PC-9 (cell line): ENCODE data around the gene PTPRA.

Experiments used
- EZH2 ChIP-seq: fragments of 200-600 bp; sonication (generic); IDR thresholded peaks from 2 replicates; pipeline ENCODE4 v1.8.0; 2017; ENCODE audit warnings: antibody characterized with exemption, low read depth
- TF ChIP-seq, protein P1 (sequence below): fragments of 200-600 bp; sonication (generic); conservative IDR thresholded peaks from 2 replicates; pipeline ENCODE4 v1.6.1; 2017; ENCODE audit warnings: mixed run types, antibody characterized with exemption, mild to moderate bottlenecking, moderate library complexity

- TF ChIP-seq, protein P1, sequence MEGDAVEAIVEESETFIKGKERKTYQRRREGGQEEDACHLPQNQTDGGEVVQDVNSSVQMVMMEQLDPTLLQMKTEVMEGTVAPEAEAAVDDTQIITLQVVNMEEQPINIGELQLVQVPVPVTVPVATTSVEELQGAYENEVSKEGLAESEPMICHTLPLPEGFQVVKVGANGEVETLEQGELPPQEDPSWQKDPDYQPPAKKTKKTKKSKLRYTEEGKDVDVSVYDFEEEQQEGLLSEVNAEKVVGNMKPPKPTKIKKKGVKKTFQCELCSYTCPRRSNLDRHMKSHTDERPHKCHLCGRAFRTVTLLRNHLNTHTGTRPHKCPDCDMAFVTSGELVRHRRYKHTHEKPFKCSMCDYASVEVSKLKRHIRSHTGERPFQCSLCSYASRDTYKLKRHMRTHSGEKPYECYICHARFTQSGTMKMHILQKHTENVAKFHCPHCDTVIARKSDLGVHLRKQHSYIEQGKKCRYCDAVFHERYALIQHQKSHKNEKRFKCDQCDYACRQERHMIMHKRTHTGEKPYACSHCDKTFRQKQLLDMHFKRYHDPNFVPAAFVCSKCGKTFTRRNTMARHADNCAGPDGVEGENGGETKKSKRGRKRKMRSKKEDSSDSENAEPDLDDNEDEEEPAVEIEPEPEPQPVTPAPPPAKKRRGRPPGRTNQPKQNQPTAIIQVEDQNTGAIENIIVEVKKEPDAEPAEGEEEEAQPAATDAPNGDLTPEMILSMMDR, result no peak
- TF ChIP-seq EZH2, result no peak
Observed at GRCh38 chr20:2894221-2894620, 20.9 kb downstream of the PTPRA start.
